ENCODE measurements around the gene COMT.

- TF ChIP-seq CTCF (IDR thresholded peaks at IDR 0.05), result no peak
- TF ChIP-seq POLR2A (IDR thresholded peaks at IDR 0.05), result no peak
Measured at GRCh38 chr22:19978748-19979147, 37.2 kb downstream of the COMT start.

Measured in ovary (tissue), 3 donors.